ENCODE results near the gene TRAIP. TPM values are rescaled to one million over a fixed set of nuclear protein-coding genes. Genes with fewer than 3 reads are reported as not detected.

TRAIP gene
- total RNA-seq, 1 experiment from 2014 or later, result 20.6 TPM

DNA sequence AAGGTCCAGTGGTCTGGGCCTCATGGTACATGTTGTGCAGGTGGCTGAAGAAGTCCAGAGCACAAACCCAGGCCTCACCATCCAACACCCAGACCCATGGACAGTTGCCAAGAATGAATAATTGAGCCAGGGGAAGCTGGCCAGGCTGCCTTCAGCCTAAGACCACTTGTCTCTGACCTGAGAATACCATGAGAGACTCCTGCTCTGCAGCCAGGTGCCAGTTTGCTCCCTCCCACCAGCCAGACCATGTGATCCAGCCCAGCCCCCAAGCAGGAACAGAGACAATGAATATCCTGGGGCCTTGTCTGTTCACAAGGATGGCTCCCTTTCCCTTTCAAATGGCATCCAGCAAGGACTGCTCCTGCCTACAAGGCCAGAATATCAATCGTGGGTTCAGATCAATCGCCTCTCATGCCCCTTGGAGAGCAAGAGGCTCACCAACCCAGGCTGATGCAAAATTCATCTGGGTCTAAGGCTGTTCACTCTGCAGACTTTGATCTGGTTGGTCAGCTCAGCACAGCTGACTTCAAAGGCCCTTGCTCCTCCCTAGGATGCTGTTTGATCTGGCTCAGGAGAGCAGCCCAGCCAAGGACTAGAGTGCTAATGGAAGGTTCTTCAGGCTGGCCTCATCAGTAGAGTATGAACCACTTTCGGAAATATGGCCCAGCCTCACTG, 13.4 kb downstream of the TRAIP start:
- DNase-seq, result no peak
- TF ChIP-seq, protein P1, sequence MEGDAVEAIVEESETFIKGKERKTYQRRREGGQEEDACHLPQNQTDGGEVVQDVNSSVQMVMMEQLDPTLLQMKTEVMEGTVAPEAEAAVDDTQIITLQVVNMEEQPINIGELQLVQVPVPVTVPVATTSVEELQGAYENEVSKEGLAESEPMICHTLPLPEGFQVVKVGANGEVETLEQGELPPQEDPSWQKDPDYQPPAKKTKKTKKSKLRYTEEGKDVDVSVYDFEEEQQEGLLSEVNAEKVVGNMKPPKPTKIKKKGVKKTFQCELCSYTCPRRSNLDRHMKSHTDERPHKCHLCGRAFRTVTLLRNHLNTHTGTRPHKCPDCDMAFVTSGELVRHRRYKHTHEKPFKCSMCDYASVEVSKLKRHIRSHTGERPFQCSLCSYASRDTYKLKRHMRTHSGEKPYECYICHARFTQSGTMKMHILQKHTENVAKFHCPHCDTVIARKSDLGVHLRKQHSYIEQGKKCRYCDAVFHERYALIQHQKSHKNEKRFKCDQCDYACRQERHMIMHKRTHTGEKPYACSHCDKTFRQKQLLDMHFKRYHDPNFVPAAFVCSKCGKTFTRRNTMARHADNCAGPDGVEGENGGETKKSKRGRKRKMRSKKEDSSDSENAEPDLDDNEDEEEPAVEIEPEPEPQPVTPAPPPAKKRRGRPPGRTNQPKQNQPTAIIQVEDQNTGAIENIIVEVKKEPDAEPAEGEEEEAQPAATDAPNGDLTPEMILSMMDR (conservative IDR thresholded peaks at IDR 0.05), result no peak
- no peak for TF ChIP-seq EZH2 (IDR thresholded peaks at IDR 0.05; ENCODE audit: low read depth)
- H3K9me3 ChIP-seq (ENCODE audit: insufficient read depth, low read depth), result no peaks in the 10 kb centered on the region
- 0 out of 2 replicates have a peak, but pooled peaks cover 3% of the 10 kb centered on the region for H3K36me3 ChIP-seq (ENCODE audit: low read depth)
- CTCF ChIA-PET, result no interaction called here
- H3K79me2 ChIP-seq (ENCODE audit: low read depth), result no peaks in the 10 kb centered on the region
- H3F3A ChIP-seq (ENCODE audit: insufficient read depth, low read depth), result no peaks in the 10 kb centered on the region
- H2AFZ ChIP-seq, result no peak overlapping the region
- no peak overlapping the region for H3K27ac ChIP-seq
- intact Hi-C loops (cut with micrococcal nuclease; ENCODE audit: unreplicated experiment), result no loop called here
- H3K4me2 ChIP-seq, result no peak overlapping the region
- no peak overlapping the region for H3K4me3 ChIP-seq
- H3K9me2 ChIP-seq (ENCODE audit: insufficient read depth), result no peaks in the 10 kb centered on the region
- no peaks in the 10 kb centered on the region for H4K20me1 ChIP-seq (ENCODE audit: insufficient read depth)
- POLR2A ChIA-PET (ENCODE audit: unreplicated experiment), result no interaction called here
- no TSS peak for BruUV-seq (replicated peaks)
- no peaks in the 10 kb centered on the region for H3K27me3 ChIP-seq (ENCODE audit: insufficient read depth, low read depth)
- no peaks in the 10 kb centered on the region for H3K4me1 ChIP-seq (replicated peaks; ENCODE audit: insufficient read depth)

DNA sequence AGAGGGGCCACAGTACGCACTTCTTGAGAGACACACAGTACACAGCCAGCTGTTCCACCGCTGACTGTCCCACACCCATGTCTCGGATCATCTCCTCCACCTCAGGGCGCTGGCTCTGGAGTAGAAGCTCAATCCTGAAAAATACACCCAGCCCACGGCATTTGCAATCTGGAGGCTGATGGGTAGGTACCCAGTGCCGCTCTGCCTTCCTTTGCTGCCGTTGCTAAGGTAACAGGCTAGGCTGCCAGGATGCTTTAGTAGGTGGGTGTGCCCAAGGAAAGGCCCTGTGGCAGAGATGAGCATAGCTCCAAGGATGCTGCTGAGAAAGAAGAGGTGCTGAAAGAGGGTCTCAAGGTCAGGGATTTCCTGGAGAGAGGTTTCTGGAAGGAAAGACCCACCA, 14.6 kb downstream of the TRAIP start:
- BruUV-seq (replicated peaks), result no TSS peak
- H4K20me1 ChIP-seq (ENCODE audit: insufficient read depth), result no peaks in the 10 kb centered on the region
- H3K9me2 ChIP-seq (ENCODE audit: insufficient read depth), result no peaks in the 10 kb centered on the region
- no peak for TF ChIP-seq EZH2 (IDR thresholded peaks at IDR 0.05; ENCODE audit: low read depth)
- TF ChIP-seq, protein P1 (conservative IDR thresholded peaks at IDR 0.05), result no peak
- no peaks in the 10 kb centered on the region for H3K27me3 ChIP-seq (ENCODE audit: insufficient read depth, low read depth)
- no peak overlapping the region for H3K4me3 ChIP-seq
- intact Hi-C loops (cut with micrococcal nuclease; ENCODE audit: unreplicated experiment), result no loop called here
- H2AFZ ChIP-seq, result no peak overlapping the region
- no peaks in the 10 kb centered on the region for H3K79me2 ChIP-seq (ENCODE audit: low read depth)
- POLR2A ChIA-PET (ENCODE audit: unreplicated experiment), result interaction anchor here (0.5 to 0.6 kb wide), 2 partner anchors 118 to 316 kb away, joined by 3 to 6 read pairs; no protein-coding TSS in a partner anchor
- DNase-seq, result no peak
- H3K4me2 ChIP-seq, result no peak overlapping the region
- H3K9me3 ChIP-seq (ENCODE audit: insufficient read depth, low read depth), result no peaks in the 10 kb centered on the region
- CTCF ChIA-PET, result interaction anchor here (0.6 kb wide), 1 partner anchor 65 kb away, joined by 4 read pairs; no protein-coding TSS in a partner anchor
- no peaks in the 10 kb centered on the region for H3F3A ChIP-seq (ENCODE audit: insufficient read depth, low read depth)
- no peak overlapping the region for H3K27ac ChIP-seq
- 0 out of 2 replicates have a peak, but pooled peaks cover 3% of the 10 kb centered on the region for H3K36me3 ChIP-seq (ENCODE audit: low read depth)
- H3K4me1 ChIP-seq (replicated peaks; ENCODE audit: insufficient read depth), result no peaks in the 10 kb centered on the region

DNA sequence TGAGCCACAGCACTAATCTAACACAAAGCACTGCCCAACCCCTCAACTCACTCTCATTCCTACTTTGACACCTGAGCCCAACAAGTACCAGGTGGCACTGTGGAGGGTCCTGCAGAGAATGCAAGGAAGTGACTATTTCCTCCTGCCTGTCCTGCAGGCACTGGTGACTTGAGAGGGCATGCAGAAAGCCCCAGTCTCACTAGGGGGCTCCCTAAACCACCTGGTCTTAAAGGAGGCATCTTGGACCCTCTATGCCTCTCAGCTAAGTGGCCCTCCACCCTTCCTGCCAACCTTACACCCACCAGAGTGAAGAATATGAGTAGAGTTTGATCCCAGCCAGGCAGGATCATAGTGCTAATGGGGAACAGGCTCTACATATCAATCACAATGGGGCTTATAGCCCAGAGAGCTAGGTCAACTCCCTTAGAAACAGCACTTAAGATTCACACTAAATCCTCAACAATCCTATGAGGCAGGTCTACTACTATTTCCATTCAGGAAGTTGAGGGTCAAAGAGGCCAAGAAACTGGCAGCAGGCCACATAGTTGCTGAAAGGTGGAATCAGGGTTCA, 15.2 kb downstream of the TRAIP start:
- POLR2A ChIA-PET (ENCODE audit: unreplicated experiment), result interaction anchor here (0.5 kb wide), 1 partner anchor 317 kb away, joined by 3 read pairs; no protein-coding TSS in a partner anchor
- no peaks in the 10 kb centered on the region for H3K4me1 ChIP-seq (replicated peaks; ENCODE audit: insufficient read depth)
- no peak overlapping the region for H3K4me3 ChIP-seq
- H2AFZ ChIP-seq, result no peak overlapping the region
- peak in 1 of 2 experiments; percentile 21 for DNase-seq
- no peak overlapping the region for H3K27ac ChIP-seq
- H3K9me2 ChIP-seq (ENCODE audit: insufficient read depth), result no peaks in the 10 kb centered on the region
- no peaks in the 10 kb centered on the region for H3K79me2 ChIP-seq (ENCODE audit: low read depth)
- TF ChIP-seq, protein P1 (conservative IDR thresholded peaks at IDR 0.05), result 0 out of 2 replicates have a peak, but pooled peaks have one; percentile 41
- TF ChIP-seq EZH2 (IDR thresholded peaks at IDR 0.05; ENCODE audit: low read depth), result no peak
- 0 out of 2 replicates have a peak, but pooled peaks cover 3% of the 10 kb centered on the region for H3K36me3 ChIP-seq (ENCODE audit: low read depth)
- CTCF ChIA-PET, result interaction anchor here (1.0 kb wide), 1 partner anchor 38 kb away, joined by 3 read pairs; no protein-coding TSS in a partner anchor
- intact Hi-C loops (cut with micrococcal nuclease; ENCODE audit: unreplicated experiment), result no loop called here
- no peaks in the 10 kb centered on the region for H3K9me3 ChIP-seq (ENCODE audit: insufficient read depth, low read depth)
- no peaks in the 10 kb centered on the region for H4K20me1 ChIP-seq (ENCODE audit: insufficient read depth)
- H3K4me2 ChIP-seq, result no peak overlapping the region
- BruUV-seq (replicated peaks), result no TSS peak
- H3K27me3 ChIP-seq (ENCODE audit: insufficient read depth, low read depth), result no peaks in the 10 kb centered on the region
- no peaks in the 10 kb centered on the region for H3F3A ChIP-seq (ENCODE audit: insufficient read depth, low read depth)
